ENCODE data around the gene DGUOK. TPM values are rescaled to one million over a fixed set of nuclear protein-coding genes. Genes with fewer than 3 reads are reported as not detected.

Gene DGUOK
- total and polyA plus RNA-seq, 2 donors from 2014 or later = 44.4 to 86.2 TPM

GRCh38 chr2:73965053-73965452 is 38.4 kb downstream of the DGUOK start:
- FAIRE-seq = no peak
- Histone ChIP-seq H3K36me3 (ENCODE audit: control insufficient read depth in 2 of 3, insufficient read depth in 3 of 3, low read length in 3 of 3) (no peaks in the 10 kb centered on the region), H3K27me3 (ENCODE audit: control insufficient read depth, insufficient read depth, low read length) (no peaks in the 10 kb centered on the region), H3K4me3 (ENCODE audit: low read length in 3 of 3) (no peak overlapping the region), H3K27ac (ENCODE audit: low read depth in 2 of 2, low read length in 2 of 2) (no peak overlapping the region), H3K9ac (ENCODE audit: low read length in 3 of 3) (no peak overlapping the region), H3K4me1 (ENCODE audit: control insufficient read depth in 2 of 3, insufficient read depth in 2 of 3, low read depth in 1 of 3, low read length in 3 of 3) (no peaks in the 10 kb centered on the region), H3K9me3 (ENCODE audit: control insufficient read depth in 2 of 3, insufficient read depth in 1 of 3, low read length in 3 of 3) (no peaks in the 10 kb centered on the region)
- DNase-seq = no peak
- intact Hi-C loops (cut with DNase I) = no loop called here
- TF ChIP-seq CTCF (IDR thresholded peaks at IDR 0.05; ENCODE audit: borderline replicate concordance, extremely low read depth, insufficient read depth) = no peak

- intact Hi-C loops (cut with DNase I) = no loop called here
- no peak overlapping the region for H3K4me3 ChIP-seq (ENCODE audit: low read length in 3 of 3)
- no peaks in the 10 kb centered on the region for H3K9me3 ChIP-seq (ENCODE audit: control insufficient read depth in 2 of 3, insufficient read depth in 1 of 3, low read length in 3 of 3)
- H3K9ac ChIP-seq (ENCODE audit: low read length in 3 of 3) = no peak overlapping the region
- FAIRE-seq = no peak
- H3K27ac ChIP-seq (ENCODE audit: low read depth in 2 of 2, low read length in 2 of 2) = no peak overlapping the region
- no peak for TF ChIP-seq CTCF (IDR thresholded peaks at IDR 0.05; ENCODE audit: borderline replicate concordance, extremely low read depth, insufficient read depth)
- H3K4me1 ChIP-seq (ENCODE audit: control insufficient read depth in 2 of 3, insufficient read depth in 2 of 3, low read depth in 1 of 3, low read length in 3 of 3) = peaks cover 0 to 13% (median 8%) of the 10 kb centered on the region in 3 donors
- no peaks in the 10 kb centered on the region for H3K27me3 ChIP-seq (ENCODE audit: control insufficient read depth, insufficient read depth, low read length)
- DNase-seq = no peak
- H3K36me3 ChIP-seq (ENCODE audit: control insufficient read depth in 2 of 3, insufficient read depth in 3 of 3, low read length in 3 of 3) = no peaks in the 10 kb centered on the region
These were observed 41.8 kb downstream of the DGUOK start for GRCh38 chr2:73968357-73968937.

GRCh38 chr2:73969356-73969755 is 42.7 kb downstream of the DGUOK start:
- intact Hi-C loops (cut with DNase I) = no loop called here
- Histone ChIP-seq H3K4me3 (ENCODE audit: low read length in 3 of 3) (no peak overlapping the region), H3K4me1 (ENCODE audit: control insufficient read depth in 2 of 3, insufficient read depth in 2 of 3, low read depth in 1 of 3, low read length in 3 of 3) (peaks cover 0 to 13% (median 8%) of the 10 kb centered on the region in 3 donors), H3K9me3 (ENCODE audit: control insufficient read depth in 2 of 3, insufficient read depth in 1 of 3, low read length in 3 of 3) (no peaks in the 10 kb centered on the region), H3K27ac (ENCODE audit: low read depth in 2 of 2, low read length in 2 of 2) (no peak overlapping the region), H3K36me3 (ENCODE audit: control insufficient read depth in 2 of 3, insufficient read depth in 3 of 3, low read length in 3 of 3) (no peaks in the 10 kb centered on the region), H3K9ac (ENCODE audit: low read length in 3 of 3) (no peak overlapping the region), H3K27me3 (ENCODE audit: control insufficient read depth, insufficient read depth, low read length) (no peaks in the 10 kb centered on the region)
- FAIRE-seq = no peak
- DNase-seq = no peak
- TF ChIP-seq CTCF (IDR thresholded peaks at IDR 0.05; ENCODE audit: borderline replicate concordance, extremely low read depth, insufficient read depth) = no peak
